Measurements from ENCODE around the gene GRID2.

- TF ChIP-seq, protein P1, sequence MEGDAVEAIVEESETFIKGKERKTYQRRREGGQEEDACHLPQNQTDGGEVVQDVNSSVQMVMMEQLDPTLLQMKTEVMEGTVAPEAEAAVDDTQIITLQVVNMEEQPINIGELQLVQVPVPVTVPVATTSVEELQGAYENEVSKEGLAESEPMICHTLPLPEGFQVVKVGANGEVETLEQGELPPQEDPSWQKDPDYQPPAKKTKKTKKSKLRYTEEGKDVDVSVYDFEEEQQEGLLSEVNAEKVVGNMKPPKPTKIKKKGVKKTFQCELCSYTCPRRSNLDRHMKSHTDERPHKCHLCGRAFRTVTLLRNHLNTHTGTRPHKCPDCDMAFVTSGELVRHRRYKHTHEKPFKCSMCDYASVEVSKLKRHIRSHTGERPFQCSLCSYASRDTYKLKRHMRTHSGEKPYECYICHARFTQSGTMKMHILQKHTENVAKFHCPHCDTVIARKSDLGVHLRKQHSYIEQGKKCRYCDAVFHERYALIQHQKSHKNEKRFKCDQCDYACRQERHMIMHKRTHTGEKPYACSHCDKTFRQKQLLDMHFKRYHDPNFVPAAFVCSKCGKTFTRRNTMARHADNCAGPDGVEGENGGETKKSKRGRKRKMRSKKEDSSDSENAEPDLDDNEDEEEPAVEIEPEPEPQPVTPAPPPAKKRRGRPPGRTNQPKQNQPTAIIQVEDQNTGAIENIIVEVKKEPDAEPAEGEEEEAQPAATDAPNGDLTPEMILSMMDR (optimal IDR thresholded peaks at IDR 0.05 in 1 of 3, IDR thresholded peaks at IDR 0.05 in 1 of 3, conservative IDR thresholded peaks at IDR 0.05 in 1 of 3; ENCODE audit: extremely low read depth in 1 of 3, insufficient read depth in 2 of 3, low read length in 3 of 3): no peak
- no peak for TF ChIP-seq EZH2 (IDR thresholded peaks at IDR 0.05; ENCODE audit: low read length)
Observed at GRCh38 chr4:92455329-92455839, 151.6 kb downstream of the GRID2 start.
